HepG2 (cell line): ENCODE measurements around the gene KCTD19. TPM values are rescaled to one million over a fixed set of nuclear protein-coding genes. Genes with fewer than 3 reads are reported as not detected.

Source experiments
- ARID4A ChIP-seq: sonication (generic); formaldehyde crosslinking; IDR thresholded peaks from 2 replicates; pipeline ENCODE4 v1.5.0; 2020; ENCODE audit warnings: mild to moderate bottlenecking, missing genetic modification reagents, borderline replicate concordance
- FOSL1 ChIP-seq: sonication (generic); formaldehyde crosslinking; IDR thresholded peaks from 2 replicates; pipeline ENCODE4 v1.9.0; 2021; ENCODE audit warnings: missing genetic modification reagents, borderline replicate concordance
- KMT2A ChIP-seq: sonication (generic); formaldehyde crosslinking; IDR thresholded peaks from 2 replicates; pipeline ENCODE4 v1.4.0; 2020; ENCODE audit warnings: missing genetic modification reagents
- MAFK ChIP-seq, 2 experiments: IDR thresholded peaks in 1 of 2; conservative IDR thresholded peaks in 1 of 2; 2 replicates each; pipeline ENCODE4 v1.6.1; 2011; ENCODE audit warnings: improper control_type of control experiment in 2 of 2, low read length in 2 of 2
- MEIS2 ChIP-seq: sonication (generic); formaldehyde crosslinking; IDR thresholded peaks from 2 replicates; pipeline ENCODE4 v1.9.0; 2021; ENCODE audit warnings: mild to moderate bottlenecking, missing genetic modification reagents
- MTERF4 ChIP-seq: sonication (generic); formaldehyde crosslinking; IDR thresholded peaks from 2 replicates; pipeline ENCODE4 v1.8.0; 2023; ENCODE audit warnings: mild to moderate bottlenecking, missing genetic modification reagents
- MYC ChIP-seq: sonication (generic); formaldehyde crosslinking; IDR thresholded peaks from 2 replicates; pipeline ENCODE4 v1.9.0; 2021; ENCODE audit warnings: missing genetic modification reagents, borderline replicate concordance
- NFE2 ChIP-seq: sonication (generic); formaldehyde crosslinking; IDR thresholded peaks from 2 replicates; pipeline ENCODE4 v1.4.0; 2020; ENCODE audit warnings: missing genetic modification reagents
- NFKB2 ChIP-seq: sonication (generic); formaldehyde crosslinking; IDR thresholded peaks from 2 replicates; pipeline ENCODE4 v1.4.0; 2020; ENCODE audit warnings: missing genetic modification reagents, borderline replicate concordance
- PHB2 ChIP-seq: fragments of 450-650 bp; IDR thresholded peaks from 2 replicates; pipeline ENCODE4 v1.6.1; 2018; ENCODE audit not compliant: partially characterized antibody
- REPIN1 ChIP-seq: sonication (generic); formaldehyde crosslinking; IDR thresholded peaks from 2 replicates; pipeline ENCODE4 v1.8.0; 2022; ENCODE audit warnings: missing genetic modification reagents, low read depth, mild to moderate bottlenecking, borderline replicate concordance
- REXO4 ChIP-seq: sonication (generic); formaldehyde crosslinking; IDR thresholded peaks from 2 replicates; pipeline ENCODE4 v1.8.0; 2022; ENCODE audit warnings: missing genetic modification reagents, mild to moderate bottlenecking, borderline replicate concordance
- SALL1 ChIP-seq: sonication (generic); formaldehyde crosslinking; IDR thresholded peaks from 2 replicates; pipeline ENCODE4 v1.8.0; 2022; ENCODE audit warnings: mild to moderate bottlenecking, missing genetic modification reagents
- SRY ChIP-seq: sonication (generic); formaldehyde crosslinking; IDR thresholded peaks from 2 replicates; pipeline ENCODE4 v1.8.0; 2022; ENCODE audit warnings: mild to moderate bottlenecking, missing genetic modification reagents
- ZC3H13 ChIP-seq: sonication (generic); formaldehyde crosslinking; IDR thresholded peaks from 2 replicates; pipeline ENCODE4 v1.8.1; 2023; ENCODE audit warnings: mild to moderate bottlenecking, missing genetic modification reagents, moderate library complexity
- ZFP82 ChIP-seq: sonication (generic); formaldehyde crosslinking; IDR thresholded peaks from 2 replicates; pipeline ENCODE4 v1.5.1; 2020; ENCODE audit warnings: mild to moderate bottlenecking, missing genetic modification reagents, borderline replicate concordance
- ZNF296 ChIP-seq: sonication (generic); formaldehyde crosslinking; conservative IDR thresholded peaks from 2 replicates; pipeline ENCODE4 v1.5.0; 2020; ENCODE audit warnings: mild to moderate bottlenecking, missing genetic modification reagents
- ZNF329 ChIP-seq: sonication (generic); formaldehyde crosslinking; IDR thresholded peaks from 2 replicates; pipeline ENCODE4 v1.9.0; 2021; ENCODE audit warnings: low read depth, mild to moderate bottlenecking, missing genetic modification reagents
- ZNF451 ChIP-seq: sonication (generic); formaldehyde crosslinking; IDR thresholded peaks from 2 replicates; pipeline ENCODE4 v1.5.0; 2020; ENCODE audit warnings: mild to moderate bottlenecking, missing genetic modification reagents
- ZNF556 ChIP-seq: sonication (generic); formaldehyde crosslinking; IDR thresholded peaks from 2 replicates; pipeline ENCODE4 v1.4.0; 2020; ENCODE audit warnings: mild to moderate bottlenecking, missing genetic modification reagents, borderline replicate concordance
- ZNF615 ChIP-seq: sonication (generic); formaldehyde crosslinking; IDR thresholded peaks from 2 replicates; pipeline ENCODE4 v1.5.0; 2020; ENCODE audit warnings: mild to moderate bottlenecking, missing genetic modification reagents, borderline replicate concordance
- ZNF777 ChIP-seq: sonication (generic); formaldehyde crosslinking; IDR thresholded peaks from 2 replicates; pipeline ENCODE4 v1.4.0; 2020; ENCODE audit warnings: missing genetic modification reagents
- ZNF800 ChIP-seq: sonication (generic); formaldehyde crosslinking; IDR thresholded peaks from 2 replicates; pipeline ENCODE4 v1.4.0; 2020; ENCODE audit warnings: missing genetic modification reagents
- polyA plus RNA-seq, 8 experiments: library from polyadenylated mRNA; depleted of rRNA in 3 of 8; stranded (reverse) in 7 of 8; unstranded in 1 of 8; fragments of >200 nt; fragmentation: Illumina TruSeq in 4 of 8; extraction: Trizol in 4 of 8; gene quantifications; 2 replicates each; pipeline versions ENCODE4 v1.2.1 to v1.2.3, GENCODE V29; 2011 to 2016; ENCODE audit warnings: low read depth in 4 of 8, missing spikeins in 1 of 8, mixed read lengths in 1 of 8; ENCODE audit not compliant: insufficient read depth in 1 of 8
- total RNA-seq, 5 experiments: library from RNA; depleted of rRNA; stranded (reverse); fragments of >200 nt; fragmentation: Illumina TruSeq; extraction: Trizol; gene quantifications; 2 replicates each; pipeline ENCODE4 v1.2.3, GENCODE V29; 2016; ENCODE audit warnings: low read depth in 1 of 5

The KCTD19 gene
- total and polyA plus RNA-seq, 2 of the 13 experiments (the other 11 are each of a cell fraction or from before 2014, with no cell fraction given): not detected

GRCh38 chr16:67284699-67285646 lies 41.6 kb downstream of the KCTD19 start (continued):
- TF ChIP-seq ZNF800 (CRISPR knock-in tag) (no peak), MYC (0 out of 2 replicates have a peak, but pooled peaks have one; percentile 10), REXO4 (CRISPR knock-in tag) (no peak), NFKB2 (CRISPR knock-in tag) (peak; percentile 40; the same call in 1 of the 2 replicates), SRY (CRISPR knock-in tag) (no peak), ZNF615 (CRISPR knock-in tag) (no peak), PHB2 (no peak), KMT2A (no peak), ZNF329 (CRISPR knock-in tag) (no peak), ZNF556 (CRISPR knock-in tag) (no peak), FOSL1 (CRISPR knock-in tag) (no peak), ZNF777 (CRISPR knock-in tag) (peak; percentile 58), NFE2 (no peak), ZNF296 (CRISPR knock-in tag) (no peak), ZFP82 (CRISPR knock-in tag) (no peak), SALL1 (peak; percentile 47; the same call in 1 of the 2 replicates), MAFK (conservative IDR thresholded peaks at IDR 0.05 in 1 of 2, IDR thresholded peaks at IDR 0.05 in 1 of 2; ENCODE audit: low read length in 2 of 2) (no peak), ARID4A (no peak), REPIN1 (CRISPR knock-in tag) (peak; percentile 82), ZNF451 (CRISPR knock-in tag) (no peak), ZC3H13 (CRISPR knock-in tag) (no peak), MTERF4 (no peak), MEIS2 (CRISPR knock-in tag) (peak; percentile 60; the same call in 1 of the 2 replicates)
